ENCODE data around the gene DAPL1. TPM values are rescaled to one million over a fixed set of nuclear protein-coding genes. Genes with fewer than 3 reads are reported as not detected.
"Not testable (repeated sequence)": the region's sequence is repeated elsewhere in the genome, so short reads cannot be mapped to it uniquely, and the experiment has no call there.

DAPL1 gene
- total RNA-seq, 2 experiments from 2014 or later: not detected

- H3K27me3 Mint-ChIP-seq; H3K9me3 Mint-ChIP-seq; H3K4me1 Mint-ChIP-seq; H3K4me3 Mint-ChIP-seq; POLR2A ChIA-PET; ATAC-seq (ENCODE audit: low read depth); H3K27ac Mint-ChIP-seq; DNase-seq; H3K36me3 Mint-ChIP-seq: not testable (repeated sequence)
These were observed 52.4 kb downstream of the DAPL1 start for GRCh38 chr2:158847526-158847925.

DNA sequence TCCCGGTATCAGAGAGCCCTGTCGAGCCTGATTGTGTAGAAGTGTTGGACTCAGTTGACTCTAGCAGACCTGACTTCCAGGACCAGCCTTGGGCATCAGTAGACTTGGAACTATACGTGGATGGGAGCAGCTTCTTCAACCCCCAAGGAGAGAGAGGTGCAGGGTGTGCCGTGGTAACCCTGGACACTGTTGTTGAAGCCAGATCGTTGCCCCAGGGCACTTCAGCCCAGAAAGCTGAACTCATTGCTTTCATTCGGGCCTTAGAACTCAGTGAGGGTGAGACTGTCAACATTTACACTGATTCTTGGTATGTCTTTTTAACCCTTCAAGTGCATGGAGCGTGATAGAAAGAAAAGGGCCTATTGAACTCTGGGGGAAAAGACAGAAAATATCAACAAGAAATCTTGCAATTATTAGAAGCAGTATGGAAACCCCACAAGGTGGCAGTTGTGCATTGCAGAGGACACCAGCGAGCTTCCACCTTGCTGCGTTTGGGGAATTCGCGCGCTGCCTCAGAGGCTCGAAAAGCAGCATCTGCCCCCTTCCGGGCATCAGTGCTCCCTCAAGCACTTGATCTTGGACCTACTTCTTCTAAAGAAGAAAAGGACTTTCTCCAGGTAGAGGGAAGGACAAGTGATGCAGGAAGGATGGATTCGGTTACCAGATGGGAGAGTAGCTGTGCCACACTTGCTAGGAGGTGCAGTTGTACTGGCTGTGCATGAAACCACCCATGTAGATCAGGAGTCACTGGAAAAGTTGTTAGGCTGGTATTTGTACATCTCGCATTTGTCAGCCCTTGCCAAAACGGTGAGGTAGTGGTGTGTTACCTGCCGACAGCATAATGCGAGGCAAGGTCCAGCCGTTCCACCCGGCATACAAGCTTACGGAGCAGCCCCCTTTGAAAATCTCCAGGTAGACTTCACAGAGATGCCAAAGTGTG lies 53.2 kb downstream of the DAPL1 start:
- H3K4me3 Mint-ChIP-seq; H3K27ac Mint-ChIP-seq; DNase-seq; H3K27me3 Mint-ChIP-seq; H3K4me1 Mint-ChIP-seq; ATAC-seq (ENCODE audit: low read depth); H3K36me3 Mint-ChIP-seq; H3K9me3 Mint-ChIP-seq; POLR2A ChIA-PET: not testable (repeated sequence)

DNA sequence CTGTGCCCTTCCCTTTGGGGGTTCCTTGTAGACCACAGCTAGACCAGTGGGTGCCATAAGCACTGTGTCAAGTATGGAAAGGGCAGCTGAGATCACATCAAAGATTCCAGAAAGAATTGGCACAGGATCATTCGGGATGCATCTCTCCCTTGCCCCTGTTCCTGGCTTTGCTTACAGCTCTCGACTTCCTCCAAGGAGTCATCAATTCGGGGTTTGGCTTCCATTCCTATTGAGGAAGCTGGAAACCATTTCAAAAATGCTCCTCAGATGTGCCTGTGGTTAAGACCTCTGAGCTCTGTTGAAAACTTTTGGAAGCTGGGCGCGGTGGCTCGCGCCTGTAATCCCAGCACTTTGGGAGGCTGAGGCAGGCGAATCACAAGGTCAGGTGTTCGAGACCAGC lies 65.1 kb downstream of the DAPL1 start:
- H3K27ac Mint-ChIP-seq; POLR2A ChIA-PET; H3K4me1 Mint-ChIP-seq; H3K9me3 Mint-ChIP-seq; ATAC-seq (ENCODE audit: low read depth); DNase-seq; H3K4me3 Mint-ChIP-seq; H3K36me3 Mint-ChIP-seq; H3K27me3 Mint-ChIP-seq: not testable (repeated sequence)

DNA sequence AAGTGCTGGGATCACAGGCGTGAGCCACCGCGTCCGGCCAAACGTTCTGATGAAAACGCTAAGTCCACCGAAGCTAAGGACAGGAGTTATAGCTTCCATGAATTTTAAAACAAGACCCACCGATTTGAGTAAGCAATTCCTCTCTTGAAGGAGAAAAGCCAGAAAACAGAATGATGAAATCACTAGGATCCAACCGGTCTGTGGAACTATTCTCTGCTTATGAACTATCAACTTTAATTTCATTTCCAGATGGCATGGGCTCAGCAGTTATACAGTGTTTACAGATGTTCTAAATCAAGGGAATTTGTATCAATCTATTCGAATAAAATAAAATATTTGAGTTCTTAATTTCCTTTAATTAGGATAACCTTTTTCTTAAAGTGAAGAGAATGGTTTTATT lies 66.5 kb downstream of the DAPL1 start:
- ATAC-seq (ENCODE audit: low read depth); POLR2A ChIA-PET; H3K27me3 Mint-ChIP-seq; H3K36me3 Mint-ChIP-seq; H3K9me3 Mint-ChIP-seq; H3K4me3 Mint-ChIP-seq; DNase-seq; H3K4me1 Mint-ChIP-seq; H3K27ac Mint-ChIP-seq: not testable (repeated sequence)

GRCh38 chr2:158865469-158865868 lies 70.4 kb downstream of the DAPL1 start:
- POLR2A ChIA-PET; DNase-seq; H3K4me1 Mint-ChIP-seq; H3K36me3 Mint-ChIP-seq; H3K27ac Mint-ChIP-seq; H3K27me3 Mint-ChIP-seq; H3K4me3 Mint-ChIP-seq; ATAC-seq (ENCODE audit: low read depth); H3K9me3 Mint-ChIP-seq: not testable (repeated sequence)

Other genes starting within 250 kb of the DAPL1 start
- under 1 TPM; 0.31 to 0.33 TPM for gene TANC1, start 173.3 kb downstream of the DAPL1 start, total RNA-seq

Measured in activated naive CD8-positive, alpha-beta T cell treated with anti-CD3 and anti-CD28 coated beads, Interleukin-2, amount 10 ng/mL, durations not matched to agents 7 days and 5 days (primary cell).